Spinal cord (tissue), 10 donors: ENCODE measurements around the gene FYN. TPM values are rescaled to one million over a fixed set of nuclear protein-coding genes. Genes with fewer than 3 reads are reported as not detected.
"Not testable (repeated sequence)": the region's sequence is repeated elsewhere in the genome, so short reads cannot be mapped to it uniquely, and the experiment has no call there.

Experiments
- DNase-seq, 6 donors: peaks; one replicate each; pipeline versions ENCODE4 v3.0.0 to v3.0.0-alpha.2; 2013 to 2015; ENCODE audit warnings: low spot score in 6 of 6, low read depth in 4 of 6
- H3K27ac ChIP-seq: one replicate; pipeline ENCODE4 v1.5.1; 2013; ENCODE audit warnings: low read depth, low read length, control low read depth
- H3K27me3 ChIP-seq: one replicate; pipeline ENCODE4 v1.6.1; 2013; ENCODE audit warnings: low read length; ENCODE audit not compliant: control insufficient read depth, insufficient read depth
- H3K36me3 ChIP-seq: one replicate; pipeline ENCODE4 v1.6.1; 2013; ENCODE audit warnings: low read length; ENCODE audit not compliant: control insufficient read depth, insufficient read depth
- H3K4me1 ChIP-seq: one replicate; pipeline ENCODE4 v1.6.1; 2013; ENCODE audit warnings: low read length; ENCODE audit not compliant: control insufficient read depth, insufficient read depth
- H3K4me3 ChIP-seq: one replicate; pipeline ENCODE4 v1.5.1; 2013; ENCODE audit warnings: low read depth, low read length, control low read depth
- H3K9me3 ChIP-seq: one replicate; pipeline ENCODE4 v1.6.1; 2013; ENCODE audit warnings: low read length; ENCODE audit not compliant: control insufficient read depth, insufficient read depth
- WGBS: methylation state at CpG from one replicate; pipeline ENCODE4 v1.1.5; 2013; ENCODE audit warnings: missing lambda C conversion rate; ENCODE audit not compliant: insufficient coverage; 5-methylcytosine and 5-hydroxymethylcytosine counted together
- polyA plus RNA-seq, 2 donors: library from polyadenylated mRNA; unstranded; fragments of 120-200 nt; gene quantifications; one replicate each; pipeline ENCODE4 v1.2.1, GENCODE V29; 2013; ENCODE audit not compliant: insufficient read length in 2 of 2
- total RNA-seq, 2 donors: library from RNA; depleted of rRNA in 1 of 2; stranded (reverse); fragments of 120-200 nt in 1 of 2; fragments of >200 nt in 1 of 2; gene quantifications; one replicate each; pipeline versions ENCODE4 v1.2.3 to v1.2.4, GENCODE V29; 2013 to 2014
- donor health status: healthy.

The FYN gene
- total and polyA plus RNA-seq, 4 donors: 273 to 730 (median 476) TPM

- Histone ChIP-seq H3K9me3 (no peaks in the 10 kb centered on the region), H3K27ac (peak overlapping the region; percentile 65), H3K4me3 (no peak overlapping the region), H3K27me3 (no peaks in the 10 kb centered on the region), H3K36me3 (peaks cover 17% of the 10 kb centered on the region), H3K4me1 (peaks cover 49% of the 10 kb centered on the region)
- WGBS: 93% methylated on average over 2 of the region's 5 CpGs
- no peak for DNase-seq
These were observed 189.4 kb downstream of the FYN start for GRCh38 chr6:111683749-111684267.

GRCh38 chr6:111683157-111683556 lies 190.1 kb downstream of the FYN start:
- Histone ChIP-seq H3K4me3 (no peak overlapping the region), H3K36me3 (peaks cover 17% of the 10 kb centered on the region), H3K27me3 (no peaks in the 10 kb centered on the region), H3K9me3 (no peaks in the 10 kb centered on the region), H3K4me1 (peaks cover 42% of the 10 kb centered on the region), H3K27ac (peak overlapping the region; percentile 11)
- DNase-seq: no peak
- 87% methylated on average over 1 of the region's 5 CpGs for WGBS

GRCh38 chr6:111681860-111682259 lies 191.4 kb downstream of the FYN start:
- Histone ChIP-seq H3K27ac (no peak overlapping the region), H3K4me3 (no peak overlapping the region), H3K27me3 (no peaks in the 10 kb centered on the region), H3K4me1 (peaks cover 41% of the 10 kb centered on the region), H3K36me3 (peaks cover 17% of the 10 kb centered on the region), H3K9me3 (no peaks in the 10 kb centered on the region)
- DNase-seq: no peak
- no CpG with 5 or more reads among the region's 3 CpGs for WGBS

GRCh38 chr6:111680811-111681609 lies 192.2 kb downstream of the FYN start:
- Histone ChIP-seq H3K4me1 (peaks cover 32% of the 10 kb centered on the region), H3K27ac (peak overlapping the region; percentile 27), H3K36me3 (peaks cover 17% of the 10 kb centered on the region)
- not testable (repeated sequence) for H3K27me3 ChIP-seq, DNase-seq, H3K4me3 ChIP-seq, H3K9me3 ChIP-seq
- 100% methylated on average over 2 of the region's 6 CpGs for WGBS

- Histone ChIP-seq H3K27ac (peak overlapping the region; percentile 18), H3K9me3 (no peaks in the 10 kb centered on the region), H3K36me3 (peaks cover 15% of the 10 kb centered on the region), H3K4me3 (no peak overlapping the region), H3K4me1 (peaks cover 29% of the 10 kb centered on the region), H3K27me3 (no peaks in the 10 kb centered on the region)
- peak in 1 of 6 donors; percentile 64 for DNase-seq
- WGBS: 78% methylated on average over 1 of the region's 7 CpGs
These were observed 193.1 kb downstream of the FYN start for GRCh38 chr6:111680015-111680712.

- 49% methylated on average over 3 of the region's 5 CpGs for WGBS
These were observed 194.0 kb downstream of the FYN start for GRCh38 chr6:111679126-111679858.

GRCh38 chr6:111677249-111677990 lies 195.8 kb downstream of the FYN start:
- H3K27me3 ChIP-seq: no peaks in the 10 kb centered on the region
- peaks cover 9% of the 10 kb centered on the region for H3K36me3 ChIP-seq
- peak in 1 of 6 donors; percentile 29 for DNase-seq
- no peaks in the 10 kb centered on the region for H3K9me3 ChIP-seq
- peaks cover 37% of the 10 kb centered on the region for H3K4me1 ChIP-seq
- no peak overlapping the region for H3K4me3 ChIP-seq
- WGBS: 0% methylated on average over 1 of the region's 3 CpGs
- no peak overlapping the region for H3K27ac ChIP-seq

More at GRCh38 chr6:111679126-111679858, 194.0 kb downstream of the FYN start:
- no peak overlapping the region for H3K4me3 ChIP-seq
- no peaks in the 10 kb centered on the region for H3K9me3 ChIP-seq
- no peaks in the 10 kb centered on the region for H3K27me3 ChIP-seq
- peak overlapping the region; percentile 18 for H3K27ac ChIP-seq
- H3K4me1 ChIP-seq: peaks cover 28% of the 10 kb centered on the region
- peak in 2 of 6 donors; percentile 48 to 51 for DNase-seq
- peaks cover 12% of the 10 kb centered on the region for H3K36me3 ChIP-seq

- Histone ChIP-seq H3K4me3 (no peak overlapping the region), H3K36me3 (peaks cover 18% of the 10 kb centered on the region), H3K9me3 (no peaks in the 10 kb centered on the region), H3K27me3 (no peaks in the 10 kb centered on the region), H3K4me1 (peaks cover 40% of the 10 kb centered on the region), H3K27ac (peak overlapping the region; percentile 16)
- no CpG with 5 or more reads among the region's 2 CpGs for WGBS
- peak in 2 of 6 donors; percentile 78 to 90 for DNase-seq
These were observed 196.9 kb downstream of the FYN start for GRCh38 chr6:111676383-111676782.

GRCh38 chr6:111674883-111675282 lies 198.4 kb downstream of the FYN start:
- Histone ChIP-seq H3K27ac (peak overlapping the region; percentile 36), H3K4me3 (no peak overlapping the region), H3K36me3 (peaks cover 25% of the 10 kb centered on the region), H3K9me3 (no peaks in the 10 kb centered on the region), H3K4me1 (peaks cover 30% of the 10 kb centered on the region), H3K27me3 (no peaks in the 10 kb centered on the region)
- no peak for DNase-seq
- WGBS: no CpG with 5 or more reads among the region's 1 CpG
